Measurements from ENCODE around the gene DICER1. TPM values are rescaled to one million over a fixed set of nuclear protein-coding genes. Genes with fewer than 3 reads are reported as not detected.

Gene DICER1
- total and polyA plus RNA-seq, 2 experiments from 2014 or later = 21.4 to 59.2 TPM

DNA sequence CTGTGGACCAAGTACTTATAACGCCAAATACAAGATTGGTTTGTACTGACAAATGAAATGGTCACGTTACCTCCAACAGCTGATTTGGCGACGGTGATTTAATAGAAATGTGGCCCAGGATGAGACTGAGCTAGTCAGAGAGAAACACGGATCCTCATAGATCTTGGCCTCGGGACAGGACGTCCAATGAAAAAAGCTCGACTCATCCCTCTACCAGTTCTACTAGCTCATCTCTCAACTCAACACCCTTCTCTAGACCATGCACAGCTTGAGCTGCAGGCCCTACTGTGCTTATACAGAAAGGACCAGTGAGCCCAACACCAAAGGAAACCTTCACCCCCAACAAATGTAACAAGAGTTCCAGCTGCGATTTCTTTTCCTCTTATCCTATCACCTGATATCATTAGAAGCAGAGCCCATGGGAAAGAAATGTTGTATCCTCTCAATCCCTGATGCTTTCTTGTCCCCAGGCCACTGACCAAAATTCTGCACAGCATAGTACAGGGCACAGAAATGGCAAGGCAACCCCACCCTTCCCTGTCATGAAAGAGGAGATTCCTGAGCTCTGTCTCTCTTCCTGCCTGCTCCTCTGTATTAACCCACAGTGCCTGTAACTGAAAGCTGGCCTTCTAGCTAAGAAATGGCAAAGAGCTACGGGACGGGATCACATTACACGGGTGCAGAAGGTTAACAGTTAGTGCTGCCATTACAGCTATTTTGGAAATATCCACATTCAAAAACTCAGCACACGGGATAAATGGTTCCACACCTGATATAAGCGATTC lies 39.2 kb downstream of the DICER1 start:
- Mint-ChIP-seq H3K4me1 (peaks cover 12% of the 10 kb centered on the region), H3K27ac (peak overlapping the region; percentile 57; the same call in 1 of the 2 replicates), H3K9me3 (no peaks in the 10 kb centered on the region), H3K4me3 (no peak overlapping the region), H3K27me3 (ENCODE audit: insufficient read depth, low read depth, poor library complexity) (peaks cover 4% of the 10 kb centered on the region), H3K36me3 (ENCODE audit: low read depth) (peaks cover 31% of the 10 kb centered on the region)
- TF ChIP-seq POLR2AphosphoS5 (IDR thresholded peaks at IDR 0.05; ENCODE audit: low read depth) (no peak), NANOG (IDR thresholded peaks at IDR 0.05; ENCODE audit: borderline replicate concordance) (no peak), EZH2phosphoT487 (IDR thresholded peaks at IDR 0.05; ENCODE audit: unreplicated experiment) (no peak), EZH2 (IDR thresholded peaks at IDR 0.05; ENCODE audit: low read depth, unreplicated experiment) (no peak), CREB1 (CRISPR knock-in tag; IDR thresholded peaks at IDR 0.05; ENCODE audit: low read depth) (no peak), STAT1 (IDR thresholded peaks at IDR 0.05; ENCODE audit: unreplicated experiment) (no peak), ZNF114 (CRISPR knock-in tag; IDR thresholded peaks at IDR 0.05) (no peak), REST (IDR thresholded peaks at IDR 0.05; ENCODE audit: unreplicated experiment) (no peak), JUNB (IDR thresholded peaks at IDR 0.05; ENCODE audit: unreplicated experiment) (no peak)
- TF ChIP-seq, protein P1, sequence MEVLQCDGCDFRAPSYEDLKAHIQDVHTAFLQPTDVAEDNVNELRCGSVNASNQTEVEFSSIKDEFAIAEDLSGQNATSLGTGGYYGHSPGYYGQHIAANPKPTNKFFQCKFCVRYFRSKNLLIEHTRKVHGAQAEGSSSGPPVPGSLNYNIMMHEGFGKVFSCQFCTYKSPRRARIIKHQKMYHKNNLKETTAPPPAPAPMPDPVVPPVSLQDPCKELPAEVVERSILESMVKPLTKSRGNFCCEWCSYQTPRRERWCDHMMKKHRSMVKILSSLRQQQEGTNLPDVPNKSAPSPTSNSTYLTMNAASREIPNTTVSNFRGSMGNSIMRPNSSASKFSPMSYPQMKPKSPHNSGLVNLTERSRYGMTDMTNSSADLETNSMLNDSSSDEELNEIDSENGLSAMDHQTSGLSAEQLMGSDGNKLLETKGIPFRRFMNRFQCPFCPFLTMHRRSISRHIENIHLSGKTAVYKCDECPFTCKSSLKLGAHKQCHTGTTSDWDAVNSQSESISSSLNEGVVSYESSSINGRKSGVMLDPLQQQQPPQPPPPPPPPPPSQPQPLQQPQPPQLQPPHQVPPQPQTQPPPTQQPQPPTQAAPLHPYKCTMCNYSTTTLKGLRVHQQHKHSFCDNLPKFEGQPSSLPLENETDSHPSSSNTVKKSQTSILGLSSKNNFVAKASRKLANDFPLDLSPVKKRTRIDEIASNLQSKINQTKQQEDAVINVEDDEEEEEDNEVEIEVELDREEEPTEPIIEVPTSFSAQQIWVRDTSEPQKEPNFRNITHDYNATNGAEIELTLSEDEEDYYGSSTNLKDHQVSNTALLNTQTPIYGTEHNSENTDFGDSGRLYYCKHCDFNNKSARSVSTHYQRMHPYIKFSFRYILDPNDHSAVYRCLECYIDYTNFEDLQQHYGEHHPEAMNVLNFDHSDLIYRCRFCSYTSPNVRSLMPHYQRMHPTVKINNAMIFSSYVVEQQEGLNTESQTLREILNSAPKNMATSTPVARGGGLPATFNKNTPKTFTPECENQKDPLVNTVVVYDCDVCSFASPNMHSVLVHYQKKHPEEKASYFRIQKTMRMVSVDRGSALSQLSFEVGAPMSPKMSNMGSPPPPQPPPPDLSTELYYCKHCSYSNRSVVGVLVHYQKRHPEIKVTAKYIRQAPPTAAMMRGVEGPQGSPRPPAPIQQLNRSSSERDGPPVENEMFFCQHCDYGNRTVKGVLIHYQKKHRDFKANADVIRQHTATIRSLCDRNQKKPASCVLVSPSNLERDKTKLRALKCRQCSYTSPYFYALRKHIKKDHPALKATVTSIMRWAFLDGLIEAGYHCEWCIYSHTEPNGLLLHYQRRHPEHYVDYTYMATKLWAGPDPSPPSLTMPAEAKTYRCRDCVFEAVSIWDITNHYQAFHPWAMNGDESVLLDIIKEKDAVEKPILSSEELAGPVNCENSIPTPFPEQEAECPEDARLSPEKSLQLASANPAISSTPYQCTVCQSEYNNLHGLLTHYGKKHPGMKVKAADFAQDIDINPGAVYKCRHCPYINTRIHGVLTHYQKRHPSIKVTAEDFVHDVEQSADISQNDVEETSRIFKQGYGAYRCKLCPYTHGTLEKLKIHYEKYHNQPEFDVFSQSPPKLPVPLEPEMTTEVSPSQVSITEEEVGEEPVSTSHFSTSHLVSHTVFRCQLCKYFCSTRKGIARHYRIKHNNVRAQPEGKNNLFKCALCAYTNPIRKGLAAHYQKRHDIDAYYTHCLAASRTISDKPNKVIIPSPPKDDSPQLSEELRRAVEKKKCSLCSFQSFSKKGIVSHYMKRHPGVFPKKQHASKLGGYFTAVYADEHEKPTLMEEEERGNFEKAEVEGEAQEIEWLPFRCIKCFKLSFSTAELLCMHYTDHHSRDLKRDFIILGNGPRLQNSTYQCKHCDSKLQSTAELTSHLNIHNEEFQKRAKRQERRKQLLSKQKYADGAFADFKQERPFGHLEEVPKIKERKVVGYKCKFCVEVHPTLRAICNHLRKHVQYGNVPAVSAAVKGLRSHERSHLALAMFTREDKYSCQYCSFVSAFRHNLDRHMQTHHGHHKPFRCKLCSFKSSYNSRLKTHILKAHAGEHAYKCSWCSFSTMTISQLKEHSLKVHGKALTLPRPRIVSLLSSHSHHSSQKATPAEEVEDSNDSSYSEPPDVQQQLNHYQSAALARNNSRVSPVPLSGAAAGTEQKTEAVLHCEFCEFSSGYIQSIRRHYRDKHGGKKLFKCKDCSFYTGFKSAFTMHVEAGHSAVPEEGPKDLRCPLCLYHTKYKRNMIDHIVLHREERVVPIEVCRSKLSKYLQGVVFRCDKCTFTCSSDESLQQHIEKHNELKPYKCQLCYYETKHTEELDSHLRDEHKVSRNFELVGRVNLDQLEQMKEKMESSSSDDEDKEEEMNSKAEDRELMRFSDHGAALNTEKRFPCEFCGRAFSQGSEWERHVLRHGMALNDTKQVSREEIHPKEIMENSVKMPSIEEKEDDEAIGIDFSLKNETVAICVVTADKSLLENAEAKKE (CRISPR knock-in tag; IDR thresholded peaks at IDR 0.05) = no peak
- TF ChIP-seq, protein P2, sequence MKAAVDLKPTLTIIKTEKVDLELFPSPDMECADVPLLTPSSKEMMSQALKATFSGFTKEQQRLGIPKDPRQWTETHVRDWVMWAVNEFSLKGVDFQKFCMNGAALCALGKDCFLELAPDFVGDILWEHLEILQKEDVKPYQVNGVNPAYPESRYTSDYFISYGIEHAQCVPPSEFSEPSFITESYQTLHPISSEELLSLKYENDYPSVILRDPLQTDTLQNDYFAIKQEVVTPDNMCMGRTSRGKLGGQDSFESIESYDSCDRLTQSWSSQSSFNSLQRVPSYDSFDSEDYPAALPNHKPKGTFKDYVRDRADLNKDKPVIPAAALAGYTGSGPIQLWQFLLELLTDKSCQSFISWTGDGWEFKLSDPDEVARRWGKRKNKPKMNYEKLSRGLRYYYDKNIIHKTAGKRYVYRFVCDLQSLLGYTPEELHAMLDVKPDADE (IDR thresholded peaks at IDR 0.05) = no peak
- TF ChIP-seq, protein P3, sequence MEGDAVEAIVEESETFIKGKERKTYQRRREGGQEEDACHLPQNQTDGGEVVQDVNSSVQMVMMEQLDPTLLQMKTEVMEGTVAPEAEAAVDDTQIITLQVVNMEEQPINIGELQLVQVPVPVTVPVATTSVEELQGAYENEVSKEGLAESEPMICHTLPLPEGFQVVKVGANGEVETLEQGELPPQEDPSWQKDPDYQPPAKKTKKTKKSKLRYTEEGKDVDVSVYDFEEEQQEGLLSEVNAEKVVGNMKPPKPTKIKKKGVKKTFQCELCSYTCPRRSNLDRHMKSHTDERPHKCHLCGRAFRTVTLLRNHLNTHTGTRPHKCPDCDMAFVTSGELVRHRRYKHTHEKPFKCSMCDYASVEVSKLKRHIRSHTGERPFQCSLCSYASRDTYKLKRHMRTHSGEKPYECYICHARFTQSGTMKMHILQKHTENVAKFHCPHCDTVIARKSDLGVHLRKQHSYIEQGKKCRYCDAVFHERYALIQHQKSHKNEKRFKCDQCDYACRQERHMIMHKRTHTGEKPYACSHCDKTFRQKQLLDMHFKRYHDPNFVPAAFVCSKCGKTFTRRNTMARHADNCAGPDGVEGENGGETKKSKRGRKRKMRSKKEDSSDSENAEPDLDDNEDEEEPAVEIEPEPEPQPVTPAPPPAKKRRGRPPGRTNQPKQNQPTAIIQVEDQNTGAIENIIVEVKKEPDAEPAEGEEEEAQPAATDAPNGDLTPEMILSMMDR (conservative IDR thresholded peaks at IDR 0.05; ENCODE audit: low read depth in 2 of 2) = no peak
- no peaks in the 10 kb centered on the region for H3K9me2 ChIP-seq (ENCODE audit: insufficient read depth)
- no peak overlapping the region for H2AFZ ChIP-seq
- H3F3A ChIP-seq (replicated peaks; ENCODE audit: low read depth) = no peaks in the 10 kb centered on the region
- ATAC-seq (peak; percentile 80), DNase-seq (ENCODE audit: low spot score) (peak; percentile 24)
- no peak overlapping the region for H3K27ac ChIP-seq (ENCODE audit: low read depth)
- no peaks in the 10 kb centered on the region for H3K27me3 ChIP-seq (ENCODE audit: insufficient read depth)
- no peaks in the 10 kb centered on the region; the same call in none of the 2 replicates for H3K36me3 ChIP-seq (ENCODE audit: insufficient read depth)
- no peak overlapping the region for H3K4me2 ChIP-seq
- H4K20me1 ChIP-seq (replicated peaks; ENCODE audit: insufficient read depth) = peaks cover 7% of the 10 kb centered on the region
- peaks cover 27% of the 10 kb centered on the region for H3K79me2 ChIP-seq (replicated peaks; ENCODE audit: insufficient read depth)
- no peak overlapping the region for H3K4me3 ChIP-seq
- H3K4me1 ChIP-seq (ENCODE audit: insufficient read depth) = peaks cover 11% of the 10 kb centered on the region; the same call in 1 of the 2 replicates
